SKM-1 treated with dmso at 0.1 percent for 144 hours (cell line): ENCODE results near the gene VRK1.
A peak's percentile ranks its signal among the peaks of the same experiment; 100 is the strongest.
"Not testable (repeated sequence)": the region's sequence is repeated elsewhere in the genome, so short reads cannot be mapped to it uniquely, and the experiment has no call there.

Experiments
- DNase-seq: peaks from one replicate; lab custom pipeline; 2025; ENCODE audit not compliant: unreplicated experiment; lab: John Stamatoyannopoulos, UW

VRK1 gene

DNA sequence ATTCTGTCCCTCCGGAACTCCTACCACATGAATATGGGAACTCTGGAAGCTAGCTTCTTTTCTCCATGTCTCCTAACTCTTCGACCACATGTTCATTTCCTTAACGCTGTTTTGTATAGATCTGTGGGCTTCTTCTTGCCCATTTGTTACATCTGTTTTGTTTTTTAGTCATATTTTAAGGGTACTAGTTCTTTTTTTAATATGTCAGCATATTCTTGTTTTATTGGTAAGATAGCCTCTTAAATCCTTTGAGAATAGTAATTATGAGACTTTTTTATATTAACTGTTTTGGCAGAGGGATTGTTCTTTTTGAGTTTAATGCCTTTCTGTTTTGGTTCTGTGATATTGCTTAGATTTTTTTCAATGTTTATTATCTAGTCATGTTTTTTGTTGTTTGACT, 70.5 kb downstream of the VRK1 start:
- DNase-seq = no peak

DNA sequence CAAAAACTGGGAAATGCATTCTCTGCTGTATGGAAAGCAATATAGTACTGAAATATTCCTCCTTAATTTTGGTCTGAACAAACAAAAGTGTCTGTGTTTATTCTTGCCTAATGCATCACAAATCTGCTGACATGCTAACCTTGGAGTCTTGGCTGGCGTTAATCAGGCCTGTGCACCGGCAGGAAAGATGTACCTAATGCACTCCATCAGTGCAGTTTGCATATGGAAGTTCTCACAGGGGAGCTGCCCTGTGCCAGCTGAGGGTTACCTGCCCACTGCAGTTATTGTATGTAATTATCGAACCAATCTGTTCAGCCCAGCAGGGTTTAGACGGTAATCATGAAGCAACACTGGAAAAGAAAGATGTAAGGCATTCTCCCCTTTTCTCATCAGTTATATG, 76.9 kb downstream of the VRK1 start:
- DNase-seq = no peak

DNA sequence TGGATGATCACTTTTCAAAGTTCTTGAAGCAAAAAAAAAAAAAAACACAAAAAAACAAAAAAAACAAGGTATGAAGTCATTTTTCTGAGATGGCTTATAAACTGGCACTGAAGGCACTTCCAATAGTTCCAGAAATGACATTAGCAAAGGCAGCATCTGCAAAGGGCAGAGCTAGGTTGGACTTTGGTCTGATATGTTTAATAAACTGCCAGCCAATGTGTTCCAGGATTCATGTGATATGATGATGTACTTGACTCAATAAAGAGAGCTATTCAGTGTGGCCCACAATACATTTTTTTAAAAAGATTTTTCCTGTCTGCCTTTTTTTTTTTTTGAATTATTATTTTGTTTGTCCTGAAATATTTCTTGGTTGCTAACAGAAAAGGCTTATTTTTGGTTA, 79.6 kb downstream of the VRK1 start:
- no peak for DNase-seq

DNA sequence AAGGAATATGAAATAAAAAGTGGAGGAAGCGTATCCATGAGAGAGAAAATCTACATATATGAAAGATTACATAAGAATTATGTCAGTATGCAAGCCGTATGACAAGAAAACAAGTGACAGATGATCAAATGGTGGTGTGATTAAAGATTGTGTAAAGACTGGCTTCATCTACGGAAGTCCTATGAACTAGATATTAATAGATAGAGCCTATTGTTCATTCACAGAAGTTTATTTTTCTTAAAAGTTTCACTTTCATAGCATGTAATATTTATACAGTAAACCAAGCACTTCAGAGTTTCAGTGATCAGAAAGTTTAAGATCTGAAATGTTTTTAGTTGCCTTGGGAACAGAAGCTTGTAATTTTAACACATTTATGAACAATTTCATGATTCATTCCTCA, 84.5 kb downstream of the VRK1 start:
- no peak for DNase-seq

DNA sequence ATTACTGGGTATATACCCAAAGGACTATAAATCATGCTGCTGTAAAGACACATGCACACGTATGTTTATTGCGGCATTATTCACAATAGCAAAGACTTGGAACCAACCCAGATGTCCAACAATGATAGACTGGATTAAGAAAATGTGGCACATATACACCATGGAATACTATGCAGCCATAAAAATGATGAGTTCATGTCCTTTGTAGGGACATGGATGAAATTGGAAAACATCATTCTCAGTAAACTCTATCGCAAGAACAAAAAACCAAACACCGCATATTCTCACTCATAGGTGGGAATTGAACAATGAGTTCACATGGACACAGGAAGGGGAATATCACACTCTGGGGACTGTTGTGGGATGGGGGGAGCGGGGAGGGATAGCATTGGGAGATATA, 86.8 kb downstream of the VRK1 start:
- not testable (repeated sequence) for DNase-seq

DNA sequence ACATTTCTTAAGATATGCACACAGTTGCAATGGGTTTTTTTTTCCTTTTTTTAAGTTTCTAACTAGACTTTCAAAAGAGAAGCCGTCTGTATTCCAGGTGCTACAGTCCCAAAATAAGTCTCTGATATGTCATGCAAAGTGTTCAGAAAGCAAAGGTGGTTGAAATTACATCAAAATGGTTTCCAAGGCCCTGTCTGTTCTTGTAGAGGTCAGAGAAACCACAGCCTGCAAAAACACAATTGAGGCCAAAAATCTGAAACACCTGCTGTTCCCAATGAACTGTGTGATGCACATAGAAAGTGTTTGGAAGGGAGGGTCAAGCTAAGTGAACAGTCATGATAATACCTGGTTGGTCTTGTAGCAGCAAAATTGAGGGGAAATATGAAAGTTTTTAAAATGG, 91.0 kb downstream of the VRK1 start:
- DNase-seq = no peak

DNA sequence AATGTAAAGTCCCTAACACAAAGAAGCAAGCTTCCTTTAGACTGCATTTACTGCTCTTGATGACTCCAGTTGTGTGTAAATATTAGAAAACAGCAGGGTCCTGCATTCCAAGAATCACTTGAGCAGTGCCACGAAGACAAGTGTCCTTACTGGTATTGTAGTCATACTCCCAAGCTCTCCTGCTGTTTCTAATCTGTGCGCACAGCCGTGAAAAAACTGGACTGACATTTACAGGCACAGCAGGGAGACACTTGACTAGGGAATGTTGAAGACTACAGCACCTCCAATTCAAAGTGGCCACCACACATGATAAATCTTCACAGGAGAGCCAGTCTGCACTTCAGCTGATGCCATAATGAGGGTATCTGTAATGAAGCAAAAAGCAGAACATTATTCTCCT, 91.4 kb downstream of the VRK1 start:
- DNase-seq = no peak

DNA sequence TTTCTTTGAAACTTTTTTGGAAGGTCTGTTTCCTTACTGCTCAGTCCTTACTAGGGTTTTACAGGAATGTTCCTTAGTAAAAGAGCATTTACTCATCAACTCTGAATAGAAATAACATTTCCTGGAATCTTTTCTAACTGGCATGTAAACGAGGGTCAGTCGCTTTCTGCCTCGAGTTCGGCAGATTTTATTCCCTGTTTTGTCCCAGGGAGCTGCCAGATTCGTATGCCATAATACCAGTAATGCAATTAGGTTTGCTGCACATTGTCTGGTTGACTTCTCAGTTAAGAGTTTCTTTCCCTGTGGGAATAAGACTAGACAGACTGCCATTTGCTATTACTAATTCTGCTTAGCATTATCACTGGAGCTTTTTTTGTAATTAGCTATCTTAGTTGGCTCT, 91.9 kb downstream of the VRK1 start:
- DNase-seq = no peak

DNA sequence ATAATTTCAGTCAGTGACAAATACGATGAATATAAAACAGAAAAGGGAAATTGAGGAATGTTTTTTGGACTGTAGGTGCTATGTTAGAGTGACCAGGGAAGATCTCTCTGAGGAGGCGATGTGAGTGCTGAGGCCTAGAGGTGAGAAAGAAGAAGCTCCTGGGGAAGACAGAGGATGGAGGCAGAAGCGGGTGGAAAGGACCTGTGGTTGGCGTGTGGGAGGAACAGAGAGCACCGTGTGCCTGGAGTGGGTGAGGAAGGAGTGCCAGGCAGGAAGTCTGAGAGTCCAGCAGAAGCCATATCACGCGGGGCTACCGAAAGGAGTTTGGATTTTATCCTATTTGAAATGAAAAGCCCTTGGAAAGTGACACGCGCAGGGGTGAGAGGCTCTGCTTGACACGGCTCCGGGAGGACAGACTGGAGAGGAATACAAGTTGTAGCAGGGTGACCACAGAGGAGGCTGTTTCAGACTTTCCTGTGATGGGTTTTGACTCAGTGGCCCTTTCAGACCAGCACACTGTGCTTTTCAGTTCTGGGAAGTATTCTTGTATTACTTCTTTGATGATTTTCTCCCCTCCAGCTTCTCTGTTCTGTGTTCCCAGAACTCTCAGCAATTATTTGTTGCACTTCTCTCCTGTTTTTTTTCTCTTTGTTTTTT, 96.9 kb downstream of the VRK1 start:
- no peak for DNase-seq

DNA sequence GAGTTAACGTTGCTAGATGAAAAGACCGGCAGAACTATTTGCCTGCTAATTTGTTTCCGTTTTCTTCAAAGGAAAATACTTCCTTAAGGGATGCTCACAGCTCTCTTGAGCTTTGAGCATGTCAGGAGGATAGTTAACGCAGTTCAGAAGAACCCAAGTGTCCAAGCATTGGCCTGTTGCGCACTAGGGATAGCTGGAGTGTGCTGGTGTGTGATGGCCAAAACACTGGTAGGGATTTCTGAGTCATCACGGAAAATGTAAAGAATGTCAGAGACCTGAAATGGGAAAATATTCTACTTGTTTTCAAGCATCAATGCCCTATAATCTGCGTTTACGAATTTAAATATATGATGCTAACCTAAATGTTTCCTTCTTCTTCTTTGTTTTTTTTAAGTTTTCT, 97.8 kb downstream of the VRK1 start:
- no peak for DNase-seq

DNA sequence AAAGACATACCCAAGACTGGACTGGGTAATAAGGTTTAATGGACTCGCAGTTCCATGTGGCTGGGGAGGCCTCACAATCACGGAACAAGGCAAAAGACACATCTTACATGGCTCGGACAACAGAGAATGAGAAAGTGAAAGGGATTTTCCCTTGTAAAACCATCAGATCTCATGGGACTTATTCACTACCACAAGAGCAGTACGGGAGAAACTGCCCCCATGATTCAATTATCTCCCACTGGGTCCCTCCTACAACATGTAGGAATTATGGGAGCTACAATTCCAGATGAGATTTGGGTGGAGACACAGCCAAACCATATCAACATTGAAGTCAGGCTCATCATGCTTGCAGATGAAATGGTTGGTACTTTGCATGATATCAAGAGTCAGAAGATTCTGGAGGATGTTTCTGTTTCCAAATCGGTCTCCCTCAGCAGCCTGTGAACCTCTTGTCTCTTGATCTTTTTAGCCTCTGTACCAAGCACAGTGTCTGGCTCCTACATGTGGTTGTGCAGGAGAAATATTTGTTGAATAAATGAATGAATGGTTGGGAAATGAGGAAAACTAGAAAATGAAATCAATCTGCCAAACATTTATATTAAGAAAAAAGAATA, 98.6 kb downstream of the VRK1 start:
- DNase-seq = no peak

DNA sequence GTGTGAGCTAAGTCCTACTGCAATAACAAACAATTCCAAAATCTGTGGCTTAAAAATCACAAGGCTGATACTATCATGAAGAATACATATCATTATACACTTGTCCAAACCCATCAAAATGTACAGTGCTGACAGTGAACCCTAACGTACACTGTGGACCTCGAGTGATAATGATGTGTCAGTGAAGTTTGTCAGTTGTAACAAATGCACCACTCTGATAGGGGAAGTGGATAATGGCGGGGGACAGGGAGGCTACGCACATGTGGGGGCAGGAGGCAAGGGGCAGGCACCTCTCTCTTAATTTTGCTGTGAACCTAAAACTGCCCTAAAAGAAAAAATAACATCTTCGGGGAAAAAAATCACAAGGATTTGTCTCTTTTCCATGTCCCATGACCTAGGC, 100.0 kb downstream of the VRK1 start:
- DNase-seq = no peak

DNA sequence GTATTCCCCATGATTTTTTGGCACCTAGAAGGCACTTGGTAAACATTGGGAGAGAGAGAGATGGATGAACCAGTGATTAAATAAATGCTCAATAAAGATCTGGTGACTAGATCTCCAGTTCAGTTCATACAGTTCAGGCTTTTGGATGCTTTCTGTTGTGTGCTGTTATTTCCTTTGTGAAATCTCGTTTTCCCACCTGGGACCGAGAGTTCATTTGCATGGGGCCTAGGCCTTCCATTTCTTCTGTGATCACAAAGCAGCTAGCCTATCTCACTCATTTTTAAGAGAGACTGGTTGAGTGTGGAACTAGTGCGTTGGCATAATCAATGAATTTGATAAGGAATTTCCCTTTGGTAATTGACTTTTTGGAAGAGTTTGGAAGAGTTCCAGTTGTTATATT, 104.0 kb downstream of the VRK1 start:
- DNase-seq = no peak

DNA sequence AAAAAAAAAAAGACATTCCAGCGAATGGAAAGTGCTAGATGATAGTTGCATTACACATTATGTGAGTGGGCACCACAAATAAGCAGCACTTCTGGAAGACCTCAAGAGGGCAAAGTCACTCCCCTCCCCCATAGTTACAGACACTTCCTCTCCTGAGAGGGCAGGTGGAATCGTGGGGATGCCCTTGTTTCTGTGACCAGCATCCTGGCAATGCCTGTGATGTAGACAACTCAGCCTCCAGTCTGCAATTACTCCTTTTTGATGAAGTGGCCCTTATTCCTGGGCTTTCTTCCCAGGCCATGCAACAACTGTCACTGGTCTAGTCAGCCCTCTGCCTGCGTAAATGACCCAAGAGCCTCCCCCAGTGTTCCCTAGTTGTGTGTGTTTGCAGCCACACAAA, 104.8 kb downstream of the VRK1 start:
- DNase-seq = no peak

DNA sequence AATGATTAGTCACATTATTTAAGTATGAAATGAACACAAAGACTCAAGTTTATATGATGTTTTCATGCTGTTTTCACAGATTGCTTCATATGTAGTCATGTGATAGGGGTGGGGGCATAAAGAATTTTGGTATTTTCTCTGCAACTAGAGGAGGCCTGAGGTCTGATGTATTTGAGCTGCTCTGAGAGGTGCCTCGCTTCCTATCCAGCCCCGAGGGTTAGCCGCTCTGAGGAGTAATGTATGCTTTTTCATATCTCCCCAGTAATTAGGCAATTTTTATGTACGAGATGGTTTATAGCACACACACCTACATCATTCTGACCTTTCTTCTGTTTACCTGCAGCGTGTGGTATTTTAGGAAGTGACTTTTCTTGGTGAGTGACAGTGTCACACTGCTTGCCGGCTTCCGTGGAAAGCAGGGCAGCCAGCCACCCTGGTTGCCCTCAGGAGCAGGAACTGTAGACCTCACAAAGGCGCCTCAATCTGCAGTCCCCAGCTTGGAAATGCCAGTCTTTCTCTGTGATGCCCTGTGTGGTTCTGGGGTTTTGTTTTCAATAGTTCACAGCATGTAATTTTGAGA, 106.4 kb downstream of the VRK1 start:
- DNase-seq = no peak

DNA sequence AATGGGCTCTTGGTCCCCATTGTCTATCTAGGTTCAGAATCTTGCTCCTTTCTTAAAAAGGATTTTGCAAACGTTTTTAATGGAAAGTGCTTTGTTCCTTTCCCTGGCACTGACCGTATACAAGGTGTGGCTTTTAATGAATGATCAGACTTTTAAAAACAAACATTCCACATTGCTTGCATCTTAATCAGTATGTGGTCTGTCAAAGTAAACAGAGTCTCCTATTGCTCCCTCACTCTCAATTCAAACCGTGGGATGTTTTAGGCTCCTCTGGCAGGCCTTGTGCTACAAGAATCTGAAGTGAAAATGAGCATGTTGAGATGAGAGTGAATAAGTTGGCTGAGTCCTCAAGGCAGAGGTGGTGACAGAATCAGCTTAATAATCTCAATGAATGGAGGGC, 107.0 kb downstream of the VRK1 start:
- no peak for DNase-seq

DNA sequence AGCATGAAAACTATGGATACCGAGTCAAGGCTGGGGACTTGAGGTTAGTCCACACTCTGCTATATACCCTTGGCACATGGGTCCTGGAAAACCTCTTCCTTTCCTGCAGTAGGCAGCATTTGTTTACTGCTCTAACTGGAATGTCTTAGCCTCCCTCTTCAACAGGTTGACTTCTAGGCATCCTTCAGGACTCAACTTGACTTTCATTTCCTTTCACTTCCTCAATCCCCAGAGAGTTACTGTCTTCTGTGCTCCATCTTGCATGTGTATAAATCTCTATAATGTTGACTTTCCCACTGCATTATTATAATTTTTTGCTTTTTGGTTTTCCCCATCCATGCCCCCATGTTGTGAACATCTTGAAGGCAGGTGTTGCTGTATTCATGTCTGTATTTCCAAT, 107.9 kb downstream of the VRK1 start:
- DNase-seq = no peak

DNA sequence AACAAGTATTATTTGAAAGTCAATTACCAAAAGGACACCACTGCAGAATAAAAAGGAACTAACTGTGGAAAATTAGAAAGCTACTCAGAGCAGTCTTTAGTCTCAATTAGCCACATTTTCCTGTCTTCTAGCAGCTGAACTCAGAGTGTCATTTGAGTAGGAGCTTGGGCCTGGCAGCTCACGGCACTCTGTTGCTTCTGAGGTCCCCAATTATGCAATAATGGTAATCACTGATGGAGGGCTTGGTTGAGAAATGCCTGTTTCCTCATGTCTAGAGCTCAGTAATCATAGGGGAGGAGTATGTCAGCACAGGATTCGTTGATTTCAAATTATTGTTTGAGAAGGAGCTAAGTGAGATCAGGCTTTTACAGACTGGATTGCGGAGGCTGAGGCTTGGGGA, 108.6 kb downstream of the VRK1 start:
- DNase-seq = peak; percentile 75

DNA sequence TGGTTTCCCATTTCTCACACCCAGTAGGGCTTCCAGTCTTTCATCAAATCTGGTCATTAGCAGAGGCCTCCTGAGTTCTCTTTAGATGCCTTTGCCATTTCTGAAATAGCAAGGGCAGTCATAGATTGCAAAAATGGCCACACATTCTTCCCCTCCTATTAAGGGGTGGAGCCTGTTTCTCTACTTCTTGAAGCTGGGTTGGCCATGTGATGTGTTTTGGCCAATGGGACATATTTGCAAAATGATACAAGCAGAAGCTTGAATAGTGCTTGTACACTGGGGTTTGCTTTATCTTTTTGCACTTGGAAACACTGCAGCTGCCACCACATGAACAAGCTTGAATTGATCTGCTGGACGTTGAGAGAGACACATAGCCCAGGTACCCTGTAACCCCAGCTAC, 109.3 kb downstream of the VRK1 start:
- DNase-seq = no peak

DNA sequence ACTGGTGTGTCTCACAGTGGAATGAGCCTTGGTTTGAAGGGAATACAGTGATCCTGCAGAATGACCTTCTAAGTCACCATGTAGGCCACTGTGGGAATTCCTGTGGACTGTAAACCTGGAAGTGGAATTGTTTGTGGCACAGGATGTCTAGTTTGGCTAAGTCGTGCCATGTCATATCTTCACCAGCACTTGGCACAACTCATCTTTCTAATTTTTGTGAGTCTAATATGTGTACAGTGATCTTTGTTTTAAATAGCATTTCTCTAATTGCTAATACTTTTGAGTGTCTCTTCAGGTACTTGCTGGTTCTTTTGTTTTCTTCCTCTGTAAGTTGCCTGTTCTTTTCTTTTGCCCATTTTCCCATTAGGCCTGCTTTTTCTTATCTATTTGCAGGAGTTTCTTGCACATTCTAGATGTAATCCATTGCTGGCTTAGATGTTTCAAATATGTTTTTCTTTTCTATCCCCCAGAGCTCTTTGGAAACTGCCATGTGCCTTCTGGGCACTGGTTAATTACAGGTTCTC, 112.7 kb downstream of the VRK1 start:
- no peak for DNase-seq

DNA sequence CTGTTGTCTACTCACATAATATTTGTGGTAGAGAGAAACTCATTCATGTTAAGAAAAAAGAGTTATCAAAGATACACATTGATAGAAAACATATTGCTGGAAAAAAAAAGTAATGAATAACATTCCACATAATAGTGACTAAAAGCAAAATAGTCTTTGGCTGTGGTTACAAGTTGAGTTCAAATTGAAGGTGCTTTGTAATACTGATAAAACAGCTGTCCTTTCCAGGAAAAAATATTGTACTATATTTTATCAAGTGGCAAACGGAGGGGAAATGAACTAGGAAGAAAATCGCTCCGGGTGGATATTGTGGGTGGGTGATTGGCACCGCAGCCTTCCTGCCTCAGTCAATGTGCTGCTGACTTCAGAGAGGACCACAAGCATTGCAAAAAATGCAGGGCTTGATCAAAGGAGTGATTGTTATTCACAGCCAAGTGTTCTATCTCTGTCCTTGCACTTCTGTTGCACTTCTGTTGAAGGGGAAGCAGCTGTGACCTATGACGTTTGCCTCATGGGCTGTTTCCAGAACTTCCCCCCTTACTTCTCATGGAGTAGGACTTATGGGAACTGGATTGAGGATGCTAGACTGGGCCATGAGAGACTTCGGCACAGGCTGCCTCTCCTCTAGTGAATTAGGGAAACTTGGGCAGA, 114.4 kb downstream of the VRK1 start:
- no peak for DNase-seq

DNA sequence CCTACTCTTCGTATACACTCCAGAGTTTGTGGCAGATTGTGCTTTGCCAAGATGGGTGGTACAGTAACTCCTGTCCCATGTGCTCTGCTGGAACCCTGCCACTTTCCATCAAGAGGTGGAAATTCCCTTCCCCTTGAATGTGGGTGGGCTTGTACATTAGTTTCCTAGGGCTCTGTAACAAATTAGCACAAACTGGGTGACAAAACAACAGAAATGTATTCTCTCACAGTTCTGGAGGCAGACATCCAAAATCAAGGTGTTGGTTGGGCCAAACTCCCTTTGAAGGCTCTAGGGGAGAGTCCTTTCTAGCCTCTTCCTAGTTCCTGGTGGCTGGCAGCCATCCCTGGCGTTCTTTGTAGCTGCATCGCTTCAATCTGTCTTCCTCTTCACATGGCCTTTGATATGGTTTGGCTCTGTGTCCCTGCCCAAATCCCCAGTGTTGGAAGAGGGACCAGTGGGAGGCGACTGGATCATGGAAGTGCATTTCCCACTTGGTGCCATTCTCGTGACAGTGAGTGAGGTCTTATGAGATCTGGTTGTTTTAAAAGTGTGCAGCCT, 117.5 kb downstream of the VRK1 start:
- DNase-seq = no peak
